ENCODE measurements around the gene LRRC8D.

DNA sequence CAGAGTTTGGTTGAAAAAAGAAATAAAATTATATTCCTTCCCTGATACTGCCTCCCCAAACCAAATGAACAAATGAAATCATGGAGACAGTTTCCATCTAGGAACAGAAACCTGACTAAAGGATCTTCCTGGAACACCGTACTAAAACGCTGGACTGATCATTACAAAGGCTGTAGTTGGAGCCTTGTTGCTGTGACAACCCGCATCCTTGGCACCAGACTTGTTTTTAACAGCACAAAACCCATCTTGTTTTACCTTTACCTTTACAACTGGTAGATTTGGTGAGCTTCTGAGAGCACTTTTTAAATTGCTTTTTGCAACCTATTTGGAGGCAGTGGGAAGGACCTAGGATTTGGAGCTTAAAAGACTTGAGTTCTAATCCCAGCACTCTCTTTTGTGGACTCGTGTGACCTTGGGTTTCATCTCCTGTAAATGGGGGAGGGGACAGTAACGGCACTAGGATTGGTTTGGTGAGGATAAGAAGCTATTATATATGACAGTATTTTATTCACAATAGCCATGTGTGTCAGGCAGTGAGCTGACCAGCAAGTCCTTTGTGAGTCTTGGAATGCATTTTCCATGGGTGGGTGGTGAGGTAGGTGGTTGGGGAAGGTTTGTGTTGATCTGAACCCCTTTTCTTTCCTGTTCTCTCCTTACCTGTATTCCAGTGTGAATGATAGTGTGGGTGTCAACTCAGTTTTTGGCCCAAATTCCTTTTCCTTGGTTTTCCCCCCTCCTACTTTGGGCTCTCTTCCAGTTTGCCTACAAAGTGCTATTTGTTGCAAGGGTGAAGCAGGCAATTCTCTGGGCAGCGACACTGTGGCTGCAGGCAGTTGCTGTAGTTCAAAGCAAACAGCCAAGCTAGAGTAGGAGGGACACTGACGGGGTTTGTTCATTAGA, 12.6 kb downstream of the LRRC8D start:
- no peak for TF ChIP-seq POLR2A (IDR thresholded peaks at IDR 0.05)
- TF ChIP-seq, protein P1, sequence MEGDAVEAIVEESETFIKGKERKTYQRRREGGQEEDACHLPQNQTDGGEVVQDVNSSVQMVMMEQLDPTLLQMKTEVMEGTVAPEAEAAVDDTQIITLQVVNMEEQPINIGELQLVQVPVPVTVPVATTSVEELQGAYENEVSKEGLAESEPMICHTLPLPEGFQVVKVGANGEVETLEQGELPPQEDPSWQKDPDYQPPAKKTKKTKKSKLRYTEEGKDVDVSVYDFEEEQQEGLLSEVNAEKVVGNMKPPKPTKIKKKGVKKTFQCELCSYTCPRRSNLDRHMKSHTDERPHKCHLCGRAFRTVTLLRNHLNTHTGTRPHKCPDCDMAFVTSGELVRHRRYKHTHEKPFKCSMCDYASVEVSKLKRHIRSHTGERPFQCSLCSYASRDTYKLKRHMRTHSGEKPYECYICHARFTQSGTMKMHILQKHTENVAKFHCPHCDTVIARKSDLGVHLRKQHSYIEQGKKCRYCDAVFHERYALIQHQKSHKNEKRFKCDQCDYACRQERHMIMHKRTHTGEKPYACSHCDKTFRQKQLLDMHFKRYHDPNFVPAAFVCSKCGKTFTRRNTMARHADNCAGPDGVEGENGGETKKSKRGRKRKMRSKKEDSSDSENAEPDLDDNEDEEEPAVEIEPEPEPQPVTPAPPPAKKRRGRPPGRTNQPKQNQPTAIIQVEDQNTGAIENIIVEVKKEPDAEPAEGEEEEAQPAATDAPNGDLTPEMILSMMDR (IDR thresholded peaks at IDR 0.05) = no peak

All from ovary (tissue), 3 donors.